ENCODE data around the gene PTCH2. TPM values are rescaled to one million over a fixed set of nuclear protein-coding genes. Genes with fewer than 3 reads are reported as not detected.

PTCH2 gene
- total and polyA plus RNA-seq, 2 of the 13 experiments (the other 11 are each of a cell fraction or from before 2014, with no cell fraction given): 0.60 to 1.5 TPM

GRCh38 chr1:44786138-44786840, 56.8 kb downstream of the PTCH2 start (continued):
- TF ChIP-seq ZNF280D (CRISPR knock-in tag; IDR thresholded peaks at IDR 0.05) (no peak), SAFB2 (CRISPR knock-in tag; IDR thresholded peaks at IDR 0.05; ENCODE audit: borderline replicate concordance, low read depth) (peak; percentile 52; the same call in 1 of the 2 replicates), ZKSCAN5 (CRISPR knock-in tag; IDR thresholded peaks at IDR 0.05) (no peak), MAFF (IDR thresholded peaks at IDR 0.05; ENCODE audit: low read depth, low read length) (no peak), ZNF616 (CRISPR knock-in tag; IDR thresholded peaks at IDR 0.05; ENCODE audit: low read depth) (0 out of 2 replicates have a peak, but pooled peaks have one; percentile 55), ZNF503 (CRISPR knock-in tag; IDR thresholded peaks at IDR 0.05) (no peak), HNRNPL (IDR thresholded peaks at IDR 0.05; ENCODE audit: low read depth, low read length) (no peak), ZBTB3 (CRISPR knock-in tag; IDR thresholded peaks at IDR 0.05; ENCODE audit: borderline replicate concordance, low read depth) (no peak), HMGXB4 (CRISPR knock-in tag; IDR thresholded peaks at IDR 0.05; ENCODE audit: borderline replicate concordance in 1 of 2, low read depth in 1 of 2) (peak; percentile 79 to 82; a peak in 3 of 4 replicates), ZIK1 (CRISPR knock-in tag; IDR thresholded peaks at IDR 0.05; ENCODE audit: borderline replicate concordance, low read depth) (0 out of 2 replicates have a peak, but pooled peaks have one; percentile 70), CERS6 (CRISPR knock-in tag; IDR thresholded peaks at IDR 0.05) (no peak), MBNL3 (CRISPR knock-in tag; conservative IDR thresholded peaks at IDR 0.05) (no peak), ZFP36 (IDR thresholded peaks at IDR 0.05; ENCODE audit: borderline replicate concordance, low read depth, low read length, partially characterized antibody) (no peak), ZNF274 (CRISPR knock-in tag; IDR thresholded peaks at IDR 0.05) (peak; percentile 80), ZNF512 (CRISPR knock-in tag; IDR thresholded peaks at IDR 0.05) (no peak), NCOA1 (CRISPR knock-in tag; IDR thresholded peaks at IDR 0.05) (no peak), TBL1XR1 (IDR thresholded peaks at IDR 0.05; ENCODE audit: borderline replicate concordance, low read length, partially characterized antibody) (no peak), NRL (CRISPR knock-in tag; IDR thresholded peaks at IDR 0.05; ENCODE audit: borderline replicate concordance) (peak; percentile 80; the same call in 1 of the 2 replicates)

Data from HepG2 (cell line).